ENCODE results near the gene AGBL4. TPM values are rescaled to one million over a fixed set of nuclear protein-coding genes. Genes with fewer than 3 reads are reported as not detected.
"Not testable (repeated sequence)": the region's sequence is repeated elsewhere in the genome, so short reads cannot be mapped to it uniquely, and the experiment has no call there.

AGBL4 gene
- total RNA-seq, 4 donors from 2014 or later, result 0.13 TPM; not detected in 3

- no peaks in the 10 kb centered on the region for H3K27me3 ChIP-seq
- intact Hi-C loops (cut with DNase I), result no loop called here
- no peak for DNase-seq (ENCODE audit: extremely low spot score)
- no peak overlapping the region for H3K27ac ChIP-seq (replicated peaks in 1 of 4)
- no peak overlapping the region for H3K4me3 ChIP-seq
- H3K9me3 ChIP-seq, result no peaks in the 10 kb centered on the region
- TF ChIP-seq EP300 (IDR thresholded peaks at IDR 0.05), result no peak
- TF ChIP-seq, protein P1, sequence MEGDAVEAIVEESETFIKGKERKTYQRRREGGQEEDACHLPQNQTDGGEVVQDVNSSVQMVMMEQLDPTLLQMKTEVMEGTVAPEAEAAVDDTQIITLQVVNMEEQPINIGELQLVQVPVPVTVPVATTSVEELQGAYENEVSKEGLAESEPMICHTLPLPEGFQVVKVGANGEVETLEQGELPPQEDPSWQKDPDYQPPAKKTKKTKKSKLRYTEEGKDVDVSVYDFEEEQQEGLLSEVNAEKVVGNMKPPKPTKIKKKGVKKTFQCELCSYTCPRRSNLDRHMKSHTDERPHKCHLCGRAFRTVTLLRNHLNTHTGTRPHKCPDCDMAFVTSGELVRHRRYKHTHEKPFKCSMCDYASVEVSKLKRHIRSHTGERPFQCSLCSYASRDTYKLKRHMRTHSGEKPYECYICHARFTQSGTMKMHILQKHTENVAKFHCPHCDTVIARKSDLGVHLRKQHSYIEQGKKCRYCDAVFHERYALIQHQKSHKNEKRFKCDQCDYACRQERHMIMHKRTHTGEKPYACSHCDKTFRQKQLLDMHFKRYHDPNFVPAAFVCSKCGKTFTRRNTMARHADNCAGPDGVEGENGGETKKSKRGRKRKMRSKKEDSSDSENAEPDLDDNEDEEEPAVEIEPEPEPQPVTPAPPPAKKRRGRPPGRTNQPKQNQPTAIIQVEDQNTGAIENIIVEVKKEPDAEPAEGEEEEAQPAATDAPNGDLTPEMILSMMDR (IDR thresholded peaks at IDR 0.05), result no peak
- H3K4me1 ChIP-seq, result no peaks in the 10 kb centered on the region
- 83% methylated on average over 4 of the region's 17 CpGs for WGBS
- H3K36me3 ChIP-seq, result no peaks in the 10 kb centered on the region
Measured at GRCh38 chr1:49331066-49331852, 692.5 kb downstream of the AGBL4 start.

DNA sequence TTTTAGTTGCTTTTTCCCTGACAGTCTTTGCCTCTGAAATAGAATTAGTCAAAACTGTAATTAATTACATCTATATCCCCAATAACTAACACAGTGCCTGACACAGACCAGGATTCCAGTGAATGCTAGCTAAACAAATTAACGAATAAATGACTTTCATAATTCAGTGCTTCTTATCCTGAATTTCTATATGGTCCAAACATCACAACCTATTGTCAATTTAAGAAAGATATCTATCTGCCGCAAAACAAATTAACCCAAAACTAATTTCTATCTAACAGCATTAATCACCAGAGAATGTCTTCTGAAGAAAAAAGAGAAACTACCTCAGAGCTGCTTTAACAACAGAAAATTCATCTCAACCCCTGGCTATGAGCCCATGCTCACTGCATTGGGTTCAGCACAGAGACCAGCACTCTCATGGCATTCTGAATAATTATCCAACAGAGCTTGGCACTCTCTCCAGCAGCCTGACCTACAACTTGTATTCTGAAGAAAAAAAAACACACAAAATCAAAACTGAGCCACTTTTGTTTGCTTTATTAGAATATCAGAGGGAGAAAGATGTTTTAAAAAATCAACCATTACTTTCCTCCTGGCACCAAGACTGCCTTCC is 699.7 kb downstream of the AGBL4 start:
- no peak for DNase-seq (ENCODE audit: extremely low spot score)
- 93% methylated on average over 2 of the region's 2 CpGs for WGBS
- H3K27me3 ChIP-seq, result no peaks in the 10 kb centered on the region
- H3K27ac ChIP-seq (replicated peaks in 1 of 4), result no peak overlapping the region
- intact Hi-C loops (cut with DNase I), result no loop called here
- no peaks in the 10 kb centered on the region for H3K4me1 ChIP-seq
- TF ChIP-seq POLR2A (IDR thresholded peaks at IDR 0.05; ENCODE audit: low read depth), result no peak
- TF ChIP-seq, protein P1 (IDR thresholded peaks at IDR 0.05), result no peak
- H3K9me3 ChIP-seq, result no peaks in the 10 kb centered on the region
- H3K36me3 ChIP-seq, result no peaks in the 10 kb centered on the region
- H3K4me3 ChIP-seq, result no peak overlapping the region

DNA sequence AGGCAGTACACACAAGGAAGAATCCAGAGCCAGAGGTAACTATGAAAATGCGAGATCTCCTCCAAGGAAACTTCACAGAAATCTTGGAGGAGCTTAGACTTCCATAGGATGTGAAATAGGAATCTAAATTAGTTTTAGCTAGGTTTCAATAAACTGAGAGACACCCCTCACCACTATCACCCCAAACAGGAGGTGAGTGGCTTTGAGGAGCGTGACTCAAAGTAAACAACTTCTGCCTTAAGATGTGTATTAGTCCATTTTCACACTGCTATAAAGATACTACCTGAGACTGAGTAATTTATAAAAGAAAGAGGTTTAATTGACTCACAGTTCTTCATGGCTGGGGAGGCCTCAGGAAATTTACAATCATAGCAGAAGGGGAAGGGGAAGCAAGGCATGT is 703.3 kb downstream of the AGBL4 start:
- intact Hi-C loops (cut with DNase I); H3K9me3 ChIP-seq; H3K36me3 ChIP-seq; DNase-seq (ENCODE audit: extremely low spot score); H3K4me3 ChIP-seq; H3K27me3 ChIP-seq; H3K27ac ChIP-seq (replicated peaks in 1 of 4); H3K4me1 ChIP-seq: not testable (repeated sequence)
- WGBS, result 82% methylated on average over 2 of the region's 2 CpGs

DNA sequence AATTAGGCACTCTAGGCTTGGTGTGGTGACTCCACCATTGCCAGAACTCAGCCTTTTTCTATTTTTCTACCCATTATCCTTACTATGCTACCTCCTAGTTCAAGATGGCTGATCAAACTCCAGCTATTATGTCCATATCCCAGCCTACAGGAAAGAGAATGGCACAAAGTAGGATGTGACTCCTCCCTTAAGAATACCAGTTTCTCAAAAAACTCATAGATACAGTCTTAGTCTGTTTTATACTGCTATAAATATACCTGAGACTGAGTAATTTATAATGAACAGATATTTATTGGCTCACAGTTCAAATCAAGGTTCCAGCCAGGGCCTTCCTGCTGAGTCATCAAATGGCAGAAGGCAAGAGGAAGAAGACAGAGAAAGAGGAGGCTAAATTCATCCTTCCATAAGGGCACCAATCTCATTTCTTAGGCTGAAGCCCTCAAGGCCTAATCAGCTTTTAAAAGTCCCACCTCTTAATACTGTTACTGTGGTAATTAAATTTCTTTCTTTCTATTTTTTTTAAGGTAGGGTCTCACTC is 704.3 kb downstream of the AGBL4 start:
- no peaks in the 10 kb centered on the region for H3K4me1 ChIP-seq
- no peaks in the 10 kb centered on the region for H3K9me3 ChIP-seq
- no peak for DNase-seq (ENCODE audit: extremely low spot score)
- no peak overlapping the region for H3K27ac ChIP-seq (replicated peaks in 1 of 4)
- H3K27me3 ChIP-seq, result no peaks in the 10 kb centered on the region
- H3K4me3 ChIP-seq, result no peak overlapping the region
- H3K36me3 ChIP-seq, result no peaks in the 10 kb centered on the region
- intact Hi-C loops (cut with DNase I), result no loop called here
- TF ChIP-seq POLR2A (IDR thresholded peaks at IDR 0.05; ENCODE audit: low read depth) (no peak), EP300 (IDR thresholded peaks at IDR 0.05) (no peak), POLR2AphosphoS5 (IDR thresholded peaks at IDR 0.05) (no peak)
- TF ChIP-seq, protein P1 (IDR thresholded peaks at IDR 0.05), result no peak

DNA sequence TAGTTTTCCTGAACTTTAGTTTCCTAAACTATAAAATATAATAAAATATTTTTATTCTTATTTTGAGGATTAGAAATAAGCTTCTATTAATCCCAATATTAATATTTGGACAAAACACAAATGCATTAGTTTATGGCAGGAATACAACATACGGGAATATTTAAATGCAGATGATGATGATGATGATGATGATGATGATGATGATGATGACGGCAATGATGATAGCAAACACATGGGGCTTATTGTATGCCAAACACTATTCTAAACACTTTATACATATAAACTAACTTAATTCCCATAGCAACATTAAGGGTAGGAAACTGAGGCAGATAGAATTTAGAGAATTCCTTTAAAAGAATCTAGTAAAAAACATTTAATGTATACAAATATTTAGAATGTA is 705.5 kb downstream of the AGBL4 start:
- Histone ChIP-seq H3K4me1 (no peaks in the 10 kb centered on the region), H3K4me3 (no peak overlapping the region), H3K36me3 (no peaks in the 10 kb centered on the region), H3K27ac (replicated peaks in 1 of 4) (no peak overlapping the region), H3K9me3 (no peaks in the 10 kb centered on the region), H3K27me3 (no peaks in the 10 kb centered on the region)
- TF ChIP-seq POLR2A (IDR thresholded peaks at IDR 0.05; ENCODE audit: low read depth), result no peak
- TF ChIP-seq, protein P1 (IDR thresholded peaks at IDR 0.05), result no peak
- no peak for TF ChIP-seq POLR2AphosphoS5 (IDR thresholded peaks at IDR 0.05)
- TF ChIP-seq EP300 (IDR thresholded peaks at IDR 0.05), result no peak
- WGBS, result 90% methylated on average over 2 of the region's 2 CpGs
- intact Hi-C loops (cut with DNase I), result no loop called here
- no peak for DNase-seq (ENCODE audit: extremely low spot score)
